ENCODE data around the gene CANT1.

DNA sequence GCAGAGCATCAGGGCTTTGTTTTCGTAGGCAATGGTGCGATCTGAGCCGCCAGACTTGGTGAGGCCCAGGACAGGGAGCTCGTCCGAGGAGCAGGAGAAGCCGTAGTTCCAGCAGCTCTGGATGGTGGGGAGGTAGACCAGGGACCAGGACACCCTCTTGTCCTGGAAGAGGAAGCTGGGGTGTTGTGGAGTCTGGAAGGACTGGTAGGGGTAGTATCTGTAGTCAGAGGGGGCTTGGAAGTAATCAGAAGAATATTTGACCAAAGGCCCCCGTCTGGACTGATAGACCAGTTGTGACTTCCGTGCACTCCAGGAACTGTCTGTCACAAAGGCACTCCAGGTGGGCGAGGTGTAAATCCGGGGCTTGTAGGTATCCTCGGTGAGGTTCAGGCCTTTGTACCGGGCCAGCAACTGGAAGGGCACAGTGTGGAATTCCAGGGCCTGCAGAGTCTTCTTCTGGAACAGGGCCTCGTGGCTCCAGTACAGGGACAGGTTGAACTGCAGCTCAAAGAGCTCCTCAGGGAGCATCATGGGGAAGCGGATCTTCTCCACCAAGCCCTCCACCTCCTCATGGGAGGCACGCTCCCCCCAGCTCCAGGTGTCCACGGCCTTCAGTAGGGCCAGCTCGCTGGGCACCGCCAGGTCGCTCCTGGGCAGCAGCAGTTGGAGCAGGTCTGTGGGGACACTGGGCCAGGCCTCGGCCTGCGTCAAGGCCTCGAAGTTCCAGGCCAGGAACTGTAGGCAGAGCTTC, 37.6 kb downstream of the CANT1 start:
- TF ChIP-seq SIN3A (IDR thresholded peaks at IDR 0.05; ENCODE audit: borderline replicate concordance, insufficient read depth, low read length) (no peak), POLR2AphosphoS5 (IDR thresholded peaks at IDR 0.05; ENCODE audit: low read depth, low read length) (0 out of 2 replicates have a peak, but pooled peaks have one; percentile 43), TAF1 (IDR thresholded peaks at IDR 0.05; ENCODE audit: borderline replicate concordance, insufficient read depth, low read length) (no peak)
- TF ChIP-seq, protein P1, sequence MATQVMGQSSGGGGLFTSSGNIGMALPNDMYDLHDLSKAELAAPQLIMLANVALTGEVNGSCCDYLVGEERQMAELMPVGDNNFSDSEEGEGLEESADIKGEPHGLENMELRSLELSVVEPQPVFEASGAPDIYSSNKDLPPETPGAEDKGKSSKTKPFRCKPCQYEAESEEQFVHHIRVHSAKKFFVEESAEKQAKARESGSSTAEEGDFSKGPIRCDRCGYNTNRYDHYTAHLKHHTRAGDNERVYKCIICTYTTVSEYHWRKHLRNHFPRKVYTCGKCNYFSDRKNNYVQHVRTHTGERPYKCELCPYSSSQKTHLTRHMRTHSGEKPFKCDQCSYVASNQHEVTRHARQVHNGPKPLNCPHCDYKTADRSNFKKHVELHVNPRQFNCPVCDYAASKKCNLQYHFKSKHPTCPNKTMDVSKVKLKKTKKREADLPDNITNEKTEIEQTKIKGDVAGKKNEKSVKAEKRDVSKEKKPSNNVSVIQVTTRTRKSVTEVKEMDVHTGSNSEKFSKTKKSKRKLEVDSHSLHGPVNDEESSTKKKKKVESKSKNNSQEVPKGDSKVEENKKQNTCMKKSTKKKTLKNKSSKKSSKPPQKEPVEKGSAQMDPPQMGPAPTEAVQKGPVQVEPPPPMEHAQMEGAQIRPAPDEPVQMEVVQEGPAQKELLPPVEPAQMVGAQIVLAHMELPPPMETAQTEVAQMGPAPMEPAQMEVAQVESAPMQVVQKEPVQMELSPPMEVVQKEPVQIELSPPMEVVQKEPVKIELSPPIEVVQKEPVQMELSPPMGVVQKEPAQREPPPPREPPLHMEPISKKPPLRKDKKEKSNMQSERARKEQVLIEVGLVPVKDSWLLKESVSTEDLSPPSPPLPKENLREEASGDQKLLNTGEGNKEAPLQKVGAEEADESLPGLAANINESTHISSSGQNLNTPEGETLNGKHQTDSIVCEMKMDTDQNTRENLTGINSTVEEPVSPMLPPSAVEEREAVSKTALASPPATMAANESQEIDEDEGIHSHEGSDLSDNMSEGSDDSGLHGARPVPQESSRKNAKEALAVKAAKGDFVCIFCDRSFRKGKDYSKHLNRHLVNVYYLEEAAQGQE (IDR thresholded peaks at IDR 0.05; ENCODE audit: insufficient read depth in 1 of 2, low read depth in 2 of 2, low read length in 2 of 2), result no peak
